Fibroblast of skin of left quadriceps (primary cell): Measurements from ENCODE around the gene MADD.

Experiments
- DNase-seq, 2 experiments: peaks; one replicate each; pipeline ENCODE4 v3.0.0-alpha.2; 2013; ENCODE audit warnings: low read depth in 2 of 2

The MADD gene

DNA sequence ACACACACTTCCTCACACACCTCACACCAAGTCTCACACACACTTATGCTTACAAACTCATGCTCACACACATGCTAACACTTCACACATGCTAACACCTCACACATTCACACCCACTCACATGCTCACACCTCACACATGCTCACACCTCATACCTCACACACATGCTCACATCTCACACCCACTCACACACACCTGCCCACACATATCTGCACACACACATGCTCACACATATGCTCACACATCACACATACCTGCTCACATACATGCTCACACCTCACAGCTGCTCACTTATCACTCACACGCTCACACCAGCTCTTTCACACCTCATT lies 87.0 kb downstream of the MADD start:
- DNase-seq: no peak

DNA sequence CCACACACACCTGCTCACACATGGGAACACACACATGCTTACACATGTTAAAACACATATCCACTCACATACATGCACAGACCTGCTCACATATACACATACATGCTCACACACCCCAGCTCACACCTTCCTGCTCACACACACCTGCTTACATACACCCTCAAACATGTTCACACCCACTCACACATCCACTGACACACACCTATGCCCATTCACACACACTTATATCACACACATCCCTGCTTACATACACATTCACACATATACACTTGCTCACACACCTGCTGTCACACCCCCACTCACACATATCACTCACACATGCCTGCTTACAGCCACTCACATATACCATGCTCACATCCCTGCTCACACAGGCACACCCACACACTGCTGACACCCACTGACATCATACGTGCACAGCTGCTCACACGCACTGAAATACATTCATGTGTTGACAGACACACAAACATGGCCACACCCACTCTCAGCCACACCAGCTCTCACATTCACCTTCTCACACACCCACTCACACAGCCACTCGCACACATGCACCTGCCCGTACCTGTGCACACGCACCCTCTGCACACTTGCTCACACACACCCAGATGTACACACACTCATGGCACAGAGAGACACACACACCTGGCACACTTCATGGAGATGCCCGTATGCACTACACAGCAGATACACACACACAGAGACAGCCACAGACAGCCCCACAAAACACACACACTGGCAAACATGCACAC lies 88.2 kb downstream of the MADD start:
- DNase-seq: no peak

DNA sequence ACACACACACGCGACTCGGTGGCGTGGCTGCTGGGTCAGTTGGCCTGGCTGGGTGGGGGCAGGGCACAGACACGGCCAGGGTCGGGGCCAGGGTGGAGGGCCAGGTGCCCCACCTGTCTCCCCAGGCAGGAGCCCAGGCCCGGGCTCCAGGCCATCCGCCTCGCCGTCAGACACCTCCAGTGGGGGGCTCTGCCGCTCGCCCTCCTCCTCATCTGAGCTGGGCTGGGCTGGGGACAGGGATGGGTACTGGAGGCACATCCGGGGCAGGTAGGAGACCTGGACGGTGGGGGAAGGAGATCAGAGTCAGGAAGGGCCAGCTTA lies 88.8 kb downstream of the MADD start:
- DNase-seq: no peak

DNA sequence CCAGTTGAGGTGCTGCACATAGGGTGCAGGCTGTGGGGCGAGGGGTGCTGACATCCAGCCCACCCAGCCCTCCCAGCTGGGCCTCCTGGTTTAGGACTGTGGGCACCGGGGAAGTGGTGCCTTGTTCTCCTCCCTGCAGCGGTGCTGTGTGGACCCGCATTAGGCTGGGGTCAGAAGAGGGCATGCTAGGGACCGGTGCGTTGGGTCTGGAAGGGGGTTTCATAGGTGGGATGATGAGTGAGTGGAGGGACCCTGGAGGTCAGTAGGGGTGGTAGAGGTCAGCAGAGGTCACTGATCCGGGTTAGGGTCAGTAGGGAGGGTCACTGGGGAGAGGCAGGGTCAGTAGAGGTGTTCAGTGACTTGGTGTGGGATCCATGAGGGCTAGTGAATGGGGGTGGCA lies 89.2 kb downstream of the MADD start:
- no peak for DNase-seq

DNA sequence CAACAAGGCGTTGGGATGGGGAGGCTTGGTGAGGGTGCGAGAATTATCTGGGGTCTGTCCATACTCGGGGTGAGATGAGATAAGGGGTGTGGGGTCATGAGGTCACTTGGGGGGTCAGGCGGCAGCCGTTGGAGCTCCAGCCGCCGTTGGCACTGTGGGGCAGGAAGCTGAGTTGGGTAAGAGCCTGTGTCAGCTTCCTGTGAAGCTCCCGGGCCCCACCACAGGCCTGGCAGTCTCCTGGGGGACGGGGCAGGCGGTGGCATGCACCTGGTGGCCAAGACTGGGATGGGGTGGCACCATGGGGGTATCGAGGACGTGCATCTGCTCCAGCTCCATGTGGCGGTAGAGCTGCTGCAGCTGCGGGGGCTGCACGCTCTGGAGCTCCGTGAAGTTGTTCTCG lies 89.7 kb downstream of the MADD start:
- no peak for DNase-seq

DNA sequence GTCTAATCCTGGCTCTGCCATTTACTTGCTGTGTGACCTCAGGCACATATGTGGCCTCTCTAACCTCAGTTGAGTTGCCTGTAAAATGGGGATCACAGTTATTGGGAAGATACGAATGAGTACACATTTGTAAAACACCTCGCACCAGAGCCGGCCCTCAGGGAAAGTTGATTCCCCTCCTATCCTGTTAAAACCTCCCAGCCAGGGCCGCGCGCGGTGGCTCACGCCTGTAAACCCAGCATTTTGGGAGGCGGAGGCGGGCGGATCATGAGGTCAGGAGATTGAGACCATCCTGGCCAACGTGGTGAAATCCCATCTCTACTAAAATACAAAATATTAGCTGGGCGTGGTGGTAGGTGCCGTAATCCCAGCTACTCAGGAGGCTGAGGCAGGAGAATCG lies 90.4 kb downstream of the MADD start:
- DNase-seq: no peak

DNA sequence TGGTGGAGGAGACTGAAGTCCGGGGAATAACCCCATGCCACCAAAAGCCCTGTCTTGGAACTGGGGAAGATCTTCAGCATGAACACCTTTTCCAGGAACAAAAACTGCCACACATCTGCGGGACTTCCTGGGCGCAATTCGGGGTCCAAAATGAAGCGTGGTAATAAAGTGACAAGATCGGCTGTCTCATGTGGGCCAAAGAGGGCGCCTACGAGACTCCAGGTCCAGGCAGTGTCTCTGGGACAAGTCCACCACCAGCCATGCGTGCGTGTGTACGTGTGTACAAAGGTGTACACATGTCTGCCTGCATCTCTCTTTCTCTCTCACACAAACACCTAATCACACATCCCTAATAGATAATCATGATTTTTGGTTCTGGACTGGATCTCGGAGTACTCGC lies 91.5 kb downstream of the MADD start:
- no peak for DNase-seq

DNA sequence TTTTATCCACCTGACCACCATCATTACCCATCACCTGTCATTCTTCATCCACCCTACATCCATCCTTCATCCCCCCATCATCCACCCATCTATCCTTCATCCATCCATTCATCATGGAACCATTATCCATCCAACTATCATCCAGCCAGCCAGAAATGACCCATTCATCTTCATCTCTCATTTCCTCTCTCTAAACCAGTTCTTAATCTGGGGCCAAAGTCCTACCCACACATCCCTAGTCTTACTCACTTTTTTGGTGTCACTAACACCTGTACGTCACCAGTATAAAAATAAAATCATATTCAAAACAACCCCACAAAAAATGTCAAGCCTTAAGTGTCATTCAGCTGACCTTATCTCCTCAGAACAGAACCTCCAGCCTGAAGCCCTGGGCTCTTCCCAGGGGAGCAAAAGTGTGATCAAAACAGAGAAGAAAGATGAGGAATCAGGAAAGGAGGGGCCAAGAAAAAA lies 96.1 kb downstream of the MADD start:
- no peak for DNase-seq

DNA sequence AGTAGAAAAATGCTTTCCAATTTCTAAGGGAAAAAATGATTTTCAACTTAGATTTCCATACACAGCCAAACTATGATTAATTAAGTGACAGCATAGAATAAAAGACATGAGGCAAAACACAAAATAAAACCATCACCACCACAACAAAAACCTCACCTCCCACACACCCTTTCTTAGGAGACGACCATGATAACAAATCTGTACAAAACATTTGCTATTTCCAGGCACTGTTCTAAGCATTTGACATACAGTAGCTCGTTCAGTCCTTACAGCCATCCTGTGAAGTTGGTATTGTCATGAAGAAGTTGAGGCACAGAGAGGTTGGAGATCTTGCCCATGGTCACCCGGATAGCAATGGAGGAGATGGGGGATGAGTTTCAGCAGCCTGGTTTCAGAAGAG lies 99.7 kb downstream of the MADD start:
- DNase-seq: no peak

DNA sequence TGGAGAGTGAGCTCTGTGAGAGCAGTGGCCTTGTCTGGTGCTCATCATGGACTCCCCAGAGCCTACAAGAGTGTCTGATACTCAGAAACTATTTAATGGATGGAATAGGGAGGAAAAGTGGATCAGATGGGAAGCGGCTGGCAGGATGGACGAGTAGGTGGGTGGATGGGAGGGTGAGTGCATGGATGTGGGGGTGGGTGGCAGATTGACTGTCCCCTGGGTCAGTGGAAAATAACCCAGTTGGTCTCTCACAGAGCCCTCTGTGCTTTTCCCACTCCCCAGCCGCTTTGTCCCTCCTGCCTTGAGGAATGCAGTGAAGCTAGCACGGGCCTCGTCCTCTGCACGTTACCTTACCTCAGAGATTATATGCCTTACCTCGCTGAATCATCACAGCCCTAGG lies 102.5 kb downstream of the MADD start:
- DNase-seq: no peak

DNA sequence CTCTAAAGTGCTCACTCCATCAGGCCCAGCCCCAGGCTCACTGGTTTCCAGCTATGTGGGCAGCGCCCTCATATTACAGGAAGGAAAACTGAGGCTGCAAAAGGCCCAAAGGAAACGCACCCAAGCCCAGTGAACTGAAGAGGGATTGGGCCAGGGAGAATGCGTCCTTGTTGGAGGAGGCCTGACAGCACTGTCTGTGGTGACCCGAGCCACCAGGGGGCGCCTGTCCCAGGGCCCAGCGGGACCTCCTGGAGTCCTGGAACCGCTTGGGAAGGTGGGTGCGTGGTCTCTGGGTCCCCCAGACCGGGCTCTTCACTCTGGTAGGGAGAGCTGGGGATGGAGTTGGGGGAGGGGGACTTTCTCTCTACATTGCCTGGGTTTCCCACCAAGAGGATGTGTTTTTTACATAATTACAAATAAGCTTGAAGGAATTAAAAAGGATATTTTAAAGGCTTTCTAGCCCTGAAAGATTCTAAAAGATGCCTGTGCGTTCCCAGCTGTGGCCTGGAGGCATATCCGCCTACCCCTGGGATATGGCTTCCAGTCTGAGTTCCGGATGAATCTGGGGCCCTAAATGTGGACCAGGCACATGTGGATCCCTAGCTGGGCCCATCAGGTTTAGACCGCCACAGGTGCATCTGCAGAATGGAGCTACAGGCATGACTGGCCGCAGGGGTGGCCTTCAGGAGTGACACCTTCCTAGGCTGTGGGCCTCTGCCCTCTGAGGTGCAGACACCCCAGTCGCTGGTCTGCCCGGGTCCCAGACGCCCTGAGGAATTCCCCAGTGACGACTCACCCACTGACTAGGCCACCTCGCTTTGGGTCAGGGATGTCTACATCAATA lies 104.2 kb downstream of the MADD start:
- DNase-seq: peak; percentile 36 to 42

DNA sequence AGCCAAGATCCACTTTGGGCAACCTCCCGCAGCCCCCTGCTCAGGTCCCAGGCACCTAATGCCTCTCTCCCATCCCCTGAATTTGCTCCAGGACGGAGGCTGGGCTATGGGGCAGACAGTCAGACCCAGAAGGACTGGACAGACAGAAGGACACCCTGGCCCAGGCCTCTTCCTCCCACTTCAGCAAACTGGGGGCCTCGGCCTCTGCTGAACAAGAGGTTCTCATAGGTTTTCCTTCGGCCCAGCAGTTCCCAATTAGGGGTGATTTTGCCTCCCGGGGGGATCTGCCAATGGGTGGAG lies 104.7 kb downstream of the MADD start:
- DNase-seq: no peak

DNA sequence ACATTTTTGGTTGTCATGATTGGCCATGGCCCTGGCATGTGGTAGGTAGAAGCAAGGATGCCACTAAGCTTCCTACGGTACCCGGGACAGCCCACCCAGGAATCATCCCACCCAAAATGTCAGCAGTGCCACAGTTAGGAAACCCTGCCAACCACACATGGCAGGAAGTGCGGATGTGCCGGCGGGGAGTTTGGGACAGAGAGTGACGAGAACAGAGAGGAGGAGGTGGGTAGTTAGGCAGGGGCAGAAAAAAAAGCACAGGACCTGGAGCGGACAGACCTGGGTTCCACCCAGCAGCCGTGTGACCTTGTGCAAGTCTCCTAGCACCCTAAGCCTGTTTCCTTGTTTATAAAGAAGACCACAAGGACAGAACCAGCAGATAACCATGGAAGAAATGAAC lies 105.1 kb downstream of the MADD start:
- DNase-seq: no peak

DNA sequence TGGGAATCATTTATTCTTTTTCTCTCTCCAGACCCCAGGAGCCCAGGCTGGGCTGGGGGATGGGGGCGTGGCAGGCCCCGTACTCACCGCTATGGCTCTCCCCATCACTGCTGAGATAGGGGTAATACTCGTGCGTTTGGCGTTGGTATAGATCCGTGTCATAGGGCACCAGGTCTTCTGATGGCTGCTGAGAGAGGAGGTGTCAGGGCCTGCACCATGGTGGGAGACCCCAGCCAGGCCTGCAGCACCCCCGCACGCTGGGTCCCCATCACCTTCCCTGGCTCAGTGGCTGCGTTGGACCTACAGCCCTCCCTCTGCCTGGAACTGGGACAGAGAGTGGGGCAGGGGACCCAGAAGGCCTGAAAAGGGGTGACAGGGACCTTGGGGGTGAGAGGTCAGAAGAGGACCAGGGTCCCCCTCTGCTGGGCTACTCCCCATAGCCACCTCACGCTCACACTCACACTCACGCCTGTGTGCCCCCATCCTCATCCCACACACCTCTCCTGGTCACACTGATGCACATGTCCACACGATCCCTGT lies 105.7 kb downstream of the MADD start:
- DNase-seq: no peak

DNA sequence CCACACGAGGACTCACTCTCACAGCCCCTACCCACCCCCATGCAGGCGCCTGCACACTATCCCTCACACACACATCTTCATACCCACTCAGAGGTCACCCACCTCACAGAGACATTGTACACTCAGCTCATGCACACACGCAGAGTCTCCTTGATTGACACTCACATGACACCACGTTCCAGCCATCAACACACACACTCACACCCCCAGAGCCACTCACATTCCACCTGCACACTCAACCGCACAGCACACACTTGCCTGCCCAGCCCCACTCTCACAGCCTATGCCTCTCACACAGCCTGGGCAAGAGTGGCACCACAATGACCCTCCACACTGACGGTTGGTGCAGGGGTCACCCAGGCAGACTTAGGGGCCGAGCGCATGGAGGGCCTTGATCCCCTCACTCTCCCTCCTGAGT lies 106.2 kb downstream of the MADD start:
- DNase-seq: no peak

DNA sequence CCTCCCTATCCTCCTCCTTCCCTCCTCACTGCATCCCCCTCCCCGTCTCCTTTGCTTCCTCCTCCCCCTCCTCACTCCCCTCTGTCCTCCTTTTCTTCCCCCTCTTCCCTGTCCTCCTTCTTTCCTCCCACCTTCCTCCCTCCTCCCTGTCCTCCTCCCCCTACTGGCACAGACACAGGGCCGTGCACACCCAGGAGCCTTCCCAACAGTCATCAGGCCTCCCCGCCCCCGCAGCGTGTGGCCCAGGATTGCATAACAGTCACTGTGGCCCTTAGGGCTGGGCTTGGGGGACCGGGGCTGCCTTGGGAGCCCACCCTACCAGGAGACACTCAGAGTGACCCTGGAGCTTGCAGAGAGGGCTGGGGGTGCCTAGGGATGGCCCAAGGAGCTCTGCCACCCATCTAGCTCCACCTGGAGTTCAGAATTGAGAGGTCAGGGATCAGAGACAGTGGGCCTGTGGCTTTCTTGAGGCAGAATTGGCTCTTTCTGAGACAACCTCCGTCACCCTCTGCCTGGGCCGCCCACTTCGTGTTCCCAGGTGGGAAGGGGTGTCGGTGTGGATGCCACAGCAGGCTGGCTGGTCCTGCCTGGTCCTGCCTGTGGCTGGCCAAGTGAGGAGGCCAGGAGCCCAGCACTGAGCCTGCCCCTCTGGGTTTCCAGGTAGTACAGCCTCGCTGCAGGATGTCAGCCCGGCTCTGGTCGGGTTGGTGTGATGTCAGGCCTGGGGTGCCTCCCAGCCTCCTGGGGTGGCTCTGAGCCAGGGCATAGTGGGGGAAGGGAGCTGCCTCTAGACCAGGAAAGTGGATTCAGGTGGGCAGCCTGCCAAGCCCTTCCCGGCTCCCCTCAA lies 106.8 kb downstream of the MADD start:
- DNase-seq: no peak

DNA sequence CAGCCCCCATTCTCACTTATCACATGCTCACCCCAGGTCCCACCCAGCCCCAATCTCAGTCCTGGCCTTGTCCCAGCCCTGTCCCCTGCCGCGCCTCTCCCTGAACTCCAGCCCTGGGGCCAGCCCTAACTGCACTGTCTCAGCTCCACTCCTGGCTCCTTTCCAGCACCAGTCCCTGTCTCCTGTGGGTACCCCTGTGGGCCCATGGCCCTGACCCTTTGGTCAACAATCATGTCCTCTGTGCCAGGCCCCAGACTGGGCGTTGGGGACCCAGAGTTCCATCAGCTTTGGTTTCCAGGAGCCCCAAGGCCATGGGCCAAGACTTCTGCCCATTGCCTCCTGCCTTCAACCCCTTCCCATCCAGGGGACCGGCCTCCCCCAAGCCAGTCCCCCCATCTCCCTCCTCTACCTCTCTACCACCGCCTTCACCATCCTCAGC lies 107.7 kb downstream of the MADD start:
- DNase-seq: no peak

DNA sequence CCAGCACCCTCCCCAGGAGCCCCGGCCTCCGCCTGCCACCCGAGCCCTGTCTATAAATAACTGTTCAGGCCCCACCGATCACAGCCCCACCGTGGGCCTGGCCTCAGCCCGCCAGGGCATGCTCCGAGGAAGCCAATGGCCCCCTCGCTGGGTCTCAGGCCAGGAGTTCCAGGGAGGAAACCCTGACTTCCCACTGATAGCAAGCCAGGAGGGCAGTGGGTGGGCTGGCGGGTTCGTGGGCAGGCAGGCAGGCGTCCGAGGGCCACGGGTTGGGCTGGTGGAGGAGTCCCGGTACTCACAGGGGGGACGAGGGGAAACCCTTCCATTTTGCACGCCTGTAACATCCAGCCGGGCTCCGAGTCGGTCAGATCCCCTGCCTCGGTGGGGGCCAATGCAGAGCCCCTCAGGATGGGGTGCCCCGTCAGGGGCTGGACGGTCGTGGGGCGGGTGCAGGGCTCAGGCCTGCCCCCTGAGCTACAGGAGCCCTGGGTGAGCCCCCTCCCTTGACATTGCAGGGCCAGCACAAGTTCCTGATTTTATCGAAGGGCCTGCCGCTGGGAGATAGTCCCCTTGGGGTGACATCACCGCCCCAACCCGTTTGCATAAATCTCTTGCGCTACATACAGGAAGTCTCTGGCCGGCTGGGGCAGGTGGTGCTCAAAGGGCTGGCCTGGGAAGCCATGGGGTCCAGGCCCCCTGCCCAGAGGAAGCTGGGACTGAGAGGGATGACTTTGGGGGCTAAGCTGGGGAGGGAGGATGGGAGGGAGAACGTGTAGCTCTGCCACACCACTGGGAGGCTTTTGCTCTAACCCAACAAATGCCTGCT lies 108.3 kb downstream of the MADD start, which contains the start of gene SPI1:
Gene SPI1 (minus strand): TSS at position 538 of the 826 bp plus-strand sequence. CDS start 194 bp downstream, at position 344.
- no peak for DNase-seq

DNA sequence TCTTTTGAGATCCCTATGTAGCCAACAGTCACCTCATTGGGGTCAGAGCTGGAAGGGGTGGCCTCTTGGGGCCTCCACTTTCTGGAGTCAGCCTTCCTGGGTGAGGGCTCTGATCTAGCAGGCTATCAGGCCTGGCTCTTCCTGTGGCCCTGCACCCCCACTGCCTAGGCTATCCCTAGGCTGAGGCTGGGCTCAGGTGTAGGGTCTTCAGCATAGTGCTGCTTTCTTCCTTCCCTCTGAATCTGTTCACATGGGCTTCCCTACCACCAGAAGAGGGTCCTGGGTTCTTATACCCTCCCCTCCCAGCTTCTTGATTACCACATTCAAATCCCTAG lies 108.9 kb downstream of the MADD start:
- DNase-seq: no peak

DNA sequence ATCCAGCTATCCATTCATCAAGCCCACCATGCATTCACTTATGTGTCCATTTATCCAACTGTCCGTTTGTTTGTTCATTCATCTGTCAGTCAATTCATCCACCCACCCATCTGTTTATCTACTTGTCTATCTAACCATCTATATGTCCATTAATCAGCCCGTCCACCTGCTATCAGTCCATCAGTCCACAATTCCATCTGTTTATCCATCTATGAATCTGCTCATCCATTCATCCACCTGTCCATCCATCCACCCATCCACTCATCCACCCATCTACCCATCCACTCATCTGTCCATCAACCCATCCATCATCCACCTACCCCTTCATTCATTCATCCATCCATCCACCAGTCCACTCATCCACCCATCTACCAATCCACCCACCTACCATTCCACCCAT lies 109.4 kb downstream of the MADD start:
- no peak for DNase-seq
